Epidermal melanocyte (primary cell): ENCODE data around the gene MRPL53.
"Not testable (repeated sequence)": the region's sequence is repeated elsewhere in the genome, so short reads cannot be mapped to it uniquely, and the experiment has no call there.

Source experiments
- DNase-seq: peaks from one replicate; pipeline ENCODE4 v3.0.0; 2011; ENCODE audit warnings: low spot score; ENCODE audit not compliant: insufficient read length

The MRPL53 gene

DNA sequence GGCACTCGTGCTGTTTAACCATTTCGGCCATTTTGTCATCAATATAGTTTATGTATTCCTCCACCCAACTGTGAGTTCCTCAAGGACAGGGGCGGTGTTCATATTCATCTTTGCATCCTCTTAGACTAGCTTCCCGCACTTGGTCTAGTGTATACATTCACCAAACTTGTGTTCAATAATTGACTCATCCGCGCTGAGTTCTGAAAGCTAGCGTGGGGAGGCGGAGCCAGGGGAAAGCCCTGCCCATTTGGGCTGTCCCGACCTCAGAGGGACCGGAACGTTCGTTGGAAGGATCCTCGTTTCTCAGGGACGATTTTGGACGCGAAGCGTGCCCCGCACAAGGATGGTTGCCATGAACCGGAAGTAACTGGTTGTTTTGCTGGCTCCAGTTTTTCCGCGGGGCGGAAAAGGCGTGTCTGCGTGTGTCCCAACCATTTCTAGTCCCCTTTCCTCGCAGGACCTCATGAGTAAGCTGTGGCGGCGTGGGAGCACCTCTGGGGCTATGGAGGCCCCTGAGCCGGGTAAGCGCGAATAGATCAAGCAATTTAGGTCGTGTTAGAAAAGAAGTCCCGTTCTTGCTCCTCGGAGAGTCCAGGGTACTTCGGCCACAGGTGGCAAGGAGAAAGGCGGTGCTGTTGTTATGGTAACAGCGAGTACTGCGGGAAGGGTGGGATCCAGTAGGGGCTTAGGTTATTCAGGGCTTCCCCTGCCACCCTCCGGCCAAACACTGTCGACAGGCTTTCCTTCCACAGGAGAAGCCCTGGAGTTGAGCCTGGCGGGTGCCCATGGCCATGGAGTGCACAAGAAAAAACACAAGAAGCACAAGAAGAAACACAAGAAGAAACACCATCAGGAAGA is 17.6 kb downstream of the MRPL53 start, which contains the start of gene INO80B:
INO80B (plus strand) TSS at position 434 of the 858 bp plus-strand sequence; CDS start at position 464, 30 bp downstream.
- peak; percentile 92 for DNase-seq

DNA sequence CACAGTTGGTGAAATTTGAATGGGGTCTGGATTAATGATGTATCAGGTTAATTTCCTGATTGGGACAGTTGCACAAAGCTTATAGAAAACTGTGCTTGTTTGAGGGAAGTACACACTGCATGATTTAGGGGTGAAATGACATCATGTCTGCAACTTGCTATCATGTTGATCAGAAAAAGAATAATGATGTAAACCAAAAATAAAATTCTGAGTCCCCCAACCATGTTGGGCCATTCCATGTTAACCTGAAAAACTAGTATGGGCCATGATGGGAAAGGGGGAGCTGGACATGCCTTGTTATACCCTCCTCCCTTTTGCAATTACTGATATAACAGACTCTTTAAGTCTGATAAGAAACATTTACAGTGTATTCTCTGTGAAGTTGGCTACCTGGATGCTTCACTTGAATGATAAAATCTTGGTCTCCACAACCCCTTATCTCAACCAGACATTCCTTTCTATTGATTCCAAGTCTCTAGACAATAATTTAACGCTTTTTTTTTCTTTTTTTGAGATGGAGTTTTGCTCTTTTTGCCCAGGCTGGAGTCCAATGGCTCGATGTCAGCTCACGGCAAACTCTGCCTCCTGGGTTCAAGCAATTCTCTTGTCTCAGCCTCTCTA is 21.8 kb downstream of the MRPL53 start:
- no peak for DNase-seq

DNA sequence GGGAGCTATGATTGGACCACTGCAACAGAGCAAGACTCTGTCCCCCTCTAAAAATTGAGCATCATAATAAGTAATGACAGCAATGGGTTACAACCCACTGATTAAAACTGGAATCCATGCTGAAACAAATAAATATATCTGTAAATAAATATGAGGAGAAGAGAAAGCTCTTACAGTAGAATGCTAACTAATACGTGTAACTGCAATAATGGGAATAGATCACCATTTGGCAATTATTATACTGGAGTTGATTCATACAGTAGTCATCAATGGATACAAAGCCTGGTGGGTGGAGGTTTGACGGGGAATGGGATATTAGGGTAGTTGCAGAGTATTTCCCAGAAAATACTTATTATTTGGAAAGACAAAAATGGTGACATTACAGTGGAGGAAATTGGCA is 23.7 kb downstream of the MRPL53 start:
- no peak for DNase-seq

DNA sequence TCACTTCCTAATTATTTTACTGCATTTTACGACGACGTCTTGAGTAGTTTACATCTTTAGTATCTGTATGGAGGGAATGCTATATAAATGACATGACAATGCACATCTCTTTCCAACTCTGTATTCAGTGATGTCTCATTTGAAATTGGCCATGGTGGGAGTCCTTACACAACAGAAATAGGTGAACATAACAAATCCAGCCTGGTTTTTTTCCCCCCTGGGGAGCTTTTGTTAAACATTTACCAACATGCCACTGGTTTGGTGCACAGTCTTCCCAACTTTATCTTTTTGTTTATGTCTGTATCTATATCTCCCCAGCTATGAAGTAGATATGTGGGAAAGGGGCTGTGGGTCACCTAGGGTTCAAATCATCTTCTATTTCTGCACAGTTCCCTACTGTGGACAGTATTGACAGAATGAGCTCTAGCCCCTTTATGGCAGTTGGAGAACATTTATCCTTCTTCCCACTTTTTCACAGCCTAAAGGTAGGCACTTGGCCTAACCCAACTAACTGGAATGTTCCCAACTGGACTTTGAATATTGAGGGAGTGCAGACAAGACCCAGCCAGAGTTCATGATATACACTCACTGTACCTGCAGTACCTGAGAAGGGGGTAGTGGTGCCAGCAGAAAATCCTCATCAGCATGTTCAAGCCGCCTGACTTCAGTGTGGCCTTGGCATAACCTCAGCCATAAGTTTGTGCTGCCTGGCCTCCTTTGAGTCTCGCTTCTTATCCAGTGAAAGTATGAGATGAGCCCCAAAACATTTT is 25.1 kb downstream of the MRPL53 start:
- DNase-seq: no peak

DNA sequence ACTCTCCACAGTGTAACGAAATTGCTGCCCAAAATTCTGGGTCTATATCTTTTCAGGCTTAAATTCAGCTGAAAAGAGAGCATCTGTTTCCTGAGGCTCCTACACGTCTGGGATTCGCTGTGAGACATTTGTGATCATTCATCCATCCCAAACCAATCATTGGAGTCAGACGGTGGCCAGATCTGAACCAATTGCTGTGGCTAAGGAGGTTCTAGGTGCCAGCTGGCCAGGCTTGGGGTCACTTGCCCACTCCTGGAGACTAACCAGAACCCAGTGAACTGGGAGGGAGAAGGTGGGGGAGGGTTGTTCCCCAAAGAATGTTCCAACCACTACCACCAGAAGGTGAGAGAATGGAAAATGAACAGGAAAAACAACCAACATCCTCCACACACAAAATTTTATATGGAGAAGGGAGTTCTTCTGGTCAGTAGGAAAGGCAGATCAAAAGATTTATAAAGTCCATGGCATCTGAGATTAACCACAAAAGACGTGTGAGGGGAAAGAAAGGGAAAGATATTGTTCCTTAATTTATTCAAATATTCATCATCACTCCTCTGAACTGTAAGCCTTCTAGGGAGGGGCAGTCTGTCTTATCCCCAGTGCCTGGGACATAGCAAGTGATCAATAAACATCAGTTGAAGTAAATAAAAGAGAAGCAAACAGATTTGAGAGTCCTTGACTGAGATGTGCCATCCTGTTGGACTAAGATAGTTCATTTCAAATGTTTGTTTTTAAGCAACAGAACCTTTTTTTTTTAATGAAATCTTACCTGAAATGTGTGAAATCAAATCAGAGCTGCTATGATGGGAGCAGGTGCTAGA is 27.8 kb downstream of the MRPL53 start:
- no peak for DNase-seq

DNA sequence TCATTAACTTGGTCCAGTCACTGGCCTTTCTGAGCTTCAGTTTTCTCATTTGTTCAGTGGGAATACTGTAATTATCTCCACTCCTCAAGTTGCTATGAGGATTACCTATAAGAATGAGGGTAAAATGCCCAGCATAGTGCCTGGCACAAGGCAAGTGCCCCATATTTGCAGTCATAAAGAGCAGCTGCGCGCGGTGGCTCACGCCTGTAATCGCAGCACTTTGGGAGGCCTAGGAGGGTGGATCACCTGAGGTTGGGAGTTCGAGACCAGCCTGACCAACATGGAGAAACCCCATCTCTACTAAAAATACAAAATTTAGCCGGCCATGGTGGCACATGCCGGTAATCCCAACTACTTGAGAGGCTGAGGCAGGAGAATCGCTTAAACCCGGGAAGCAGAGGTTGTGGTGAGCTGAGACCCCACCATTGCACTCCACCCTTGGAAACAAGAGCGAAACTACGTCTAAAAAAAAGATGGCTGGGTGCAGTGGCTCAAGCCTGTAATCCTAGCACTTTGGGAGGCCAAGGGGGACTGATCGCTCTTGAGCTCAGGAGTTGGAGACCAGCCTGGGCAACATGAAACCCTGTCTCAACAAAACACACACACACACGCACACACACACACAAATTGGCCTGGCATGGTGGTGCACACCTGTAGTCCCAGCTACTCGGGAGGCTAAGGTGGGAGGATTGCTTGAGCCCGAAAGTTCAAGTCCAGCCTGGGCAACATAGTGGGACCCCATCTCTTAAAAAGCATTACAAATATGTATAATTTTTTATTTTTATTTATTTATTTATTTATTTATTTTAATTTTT is 29.8 kb downstream of the MRPL53 start:
- not testable (repeated sequence) for DNase-seq

DNA sequence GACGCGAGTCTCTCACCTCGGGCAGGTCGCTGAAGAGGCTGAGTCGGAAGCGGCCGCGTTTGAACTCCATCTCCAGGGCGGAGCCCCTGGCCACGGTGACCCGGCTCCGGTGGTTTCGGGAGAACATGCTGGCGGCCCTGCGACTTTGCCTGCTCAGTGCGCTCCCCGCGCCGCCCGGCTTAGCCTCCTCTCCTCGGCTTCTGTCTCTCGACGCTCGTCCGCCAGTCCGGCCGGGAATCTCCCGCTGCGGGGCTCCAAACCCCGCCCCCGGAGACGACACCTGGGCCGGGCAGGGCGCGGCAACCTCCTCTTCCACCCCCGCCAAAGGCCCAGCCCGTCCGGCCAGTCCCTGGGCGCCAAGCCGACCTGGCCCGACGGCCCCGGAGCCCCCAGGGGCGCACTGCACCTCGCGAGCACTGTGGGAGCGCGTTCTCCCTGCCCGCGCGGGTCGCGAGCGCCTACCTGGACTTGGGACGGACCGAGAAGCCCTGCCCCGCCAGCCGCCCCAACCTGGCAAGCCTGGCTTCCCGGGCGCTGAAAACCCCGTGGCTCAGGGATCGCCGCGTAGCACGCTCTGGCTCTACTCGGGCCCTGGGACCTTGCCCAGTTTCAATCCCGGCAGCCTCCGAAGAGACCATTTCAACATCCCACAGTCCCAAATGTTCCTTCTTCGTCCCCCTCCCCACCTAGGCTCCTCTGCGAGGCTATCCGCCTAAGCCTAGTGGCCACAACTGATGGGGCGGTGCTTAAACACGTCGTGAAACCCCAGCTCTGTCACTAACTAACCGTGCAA is 30.6 kb downstream of the MRPL53 start, which contains the start of gene RTKN:
RTKN (minus strand) TSS at position 248 of the 793 bp plus-strand sequence; CDS start at position 127, 121 bp downstream.
- no peak for DNase-seq

DNA sequence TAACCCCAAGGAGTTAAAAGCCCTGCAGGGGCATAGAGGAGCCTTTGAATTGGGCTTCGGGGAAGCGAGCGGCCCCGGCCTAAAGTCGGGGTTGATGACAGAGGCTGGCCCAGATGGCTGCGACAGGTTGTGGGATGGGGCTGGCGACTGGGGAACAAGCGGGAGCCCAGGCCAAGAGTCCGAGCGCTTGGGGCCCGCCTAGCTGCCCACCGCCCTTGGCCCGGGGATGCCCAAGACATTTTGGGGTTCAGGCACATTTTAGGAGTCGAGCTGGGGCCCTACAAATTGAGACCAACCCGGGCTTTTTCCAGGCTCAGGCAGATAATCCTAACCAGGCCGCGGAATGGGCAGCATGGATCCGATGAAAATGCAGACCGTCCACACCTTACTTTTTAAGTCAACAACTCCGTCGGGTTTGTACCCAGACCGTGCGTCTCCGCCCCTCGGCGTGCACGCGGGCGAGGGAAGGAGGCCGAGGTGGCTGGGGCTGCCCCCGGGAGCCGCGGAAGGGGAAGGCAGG is 31.2 kb downstream of the MRPL53 start:
- no peak for DNase-seq

DNA sequence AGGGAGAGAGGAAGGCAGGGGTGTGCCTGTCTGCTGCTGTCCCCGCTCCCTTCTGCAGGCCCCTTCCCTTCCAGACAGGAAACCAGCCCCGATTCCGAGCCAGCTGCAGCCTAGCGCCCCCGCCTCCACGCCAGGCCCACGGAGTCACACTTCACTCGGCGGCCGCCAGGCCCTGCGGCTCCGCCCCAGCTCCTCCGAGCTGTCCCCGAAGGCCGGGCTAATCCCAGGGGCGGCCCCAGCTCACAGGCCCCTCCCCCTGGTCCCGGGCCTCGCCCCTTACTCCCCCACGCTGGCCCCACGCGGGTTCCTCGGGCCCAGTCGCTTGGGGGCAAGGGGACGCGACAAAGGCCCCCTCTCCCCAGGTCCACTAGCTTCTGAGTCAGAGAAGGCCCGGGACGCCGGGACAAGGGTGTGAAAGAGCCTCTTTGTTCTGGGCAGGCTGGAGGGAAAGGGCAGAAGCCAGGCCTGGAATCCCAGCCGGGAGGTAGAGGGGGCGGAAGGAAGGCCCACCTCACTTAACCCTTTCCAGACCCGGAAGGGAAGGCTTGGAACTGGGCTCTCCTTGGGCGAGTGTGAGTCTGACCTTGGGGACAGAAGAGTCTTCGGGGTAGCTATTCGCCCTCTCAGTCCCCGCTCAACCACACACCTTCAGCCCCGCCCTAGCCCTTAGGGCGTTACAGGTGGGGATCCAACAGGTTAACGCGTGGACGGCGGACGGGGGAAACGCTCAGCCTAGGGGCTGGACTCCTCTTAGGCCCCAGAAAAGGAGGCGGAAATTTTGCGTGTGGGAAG is 31.9 kb downstream of the MRPL53 start:
- DNase-seq: peak; percentile 99

DNA sequence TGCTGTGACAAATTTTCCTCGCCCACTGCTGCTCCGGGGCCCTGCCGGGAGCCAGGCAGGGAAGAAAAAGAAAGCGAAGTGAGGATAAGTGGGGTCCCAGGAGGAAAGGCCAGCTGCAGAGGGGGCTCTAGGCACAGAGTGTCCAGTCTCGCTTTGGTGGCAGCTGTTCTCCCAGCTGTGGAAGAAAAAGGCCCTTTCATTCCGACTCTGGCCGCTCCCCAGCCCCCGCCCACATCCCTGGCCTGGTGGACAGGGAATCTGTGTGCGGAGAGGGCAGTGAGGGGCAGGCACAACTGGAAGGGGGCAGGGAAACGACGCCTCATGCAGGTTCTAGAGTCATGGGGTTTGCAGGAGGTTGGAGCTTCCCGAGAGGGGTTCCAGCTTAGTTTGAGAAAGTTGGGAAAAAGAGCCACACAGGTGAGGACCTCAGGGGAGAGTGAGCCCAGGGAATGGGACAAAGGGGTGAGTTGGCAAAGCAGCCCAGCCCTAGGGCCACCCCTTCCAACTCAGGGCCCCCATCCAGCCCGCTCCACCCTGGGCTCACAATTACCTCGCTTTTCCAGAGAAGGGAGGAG is 32.6 kb downstream of the MRPL53 start:
- peak; percentile 90 for DNase-seq

DNA sequence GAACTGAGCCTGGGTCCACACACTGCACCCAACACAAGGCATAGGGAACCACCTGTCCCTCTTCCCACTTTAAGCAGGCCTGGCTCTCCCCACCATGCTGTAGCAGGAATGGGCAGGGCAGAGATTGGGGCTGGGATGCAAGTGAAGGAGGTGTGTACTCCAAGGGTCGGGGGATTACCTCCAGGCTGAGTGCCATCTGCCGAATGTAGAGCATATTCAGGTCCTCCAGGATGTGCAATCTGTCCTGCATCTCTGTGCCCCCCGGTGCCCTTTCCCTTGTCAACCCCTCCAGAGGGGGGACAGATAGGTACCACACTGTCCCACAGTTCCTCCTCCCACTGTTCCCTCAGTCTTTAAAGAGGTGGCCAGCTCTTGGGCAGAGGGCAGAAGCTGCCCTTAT is 33.1 kb downstream of the MRPL53 start:
- DNase-seq: no peak

DNA sequence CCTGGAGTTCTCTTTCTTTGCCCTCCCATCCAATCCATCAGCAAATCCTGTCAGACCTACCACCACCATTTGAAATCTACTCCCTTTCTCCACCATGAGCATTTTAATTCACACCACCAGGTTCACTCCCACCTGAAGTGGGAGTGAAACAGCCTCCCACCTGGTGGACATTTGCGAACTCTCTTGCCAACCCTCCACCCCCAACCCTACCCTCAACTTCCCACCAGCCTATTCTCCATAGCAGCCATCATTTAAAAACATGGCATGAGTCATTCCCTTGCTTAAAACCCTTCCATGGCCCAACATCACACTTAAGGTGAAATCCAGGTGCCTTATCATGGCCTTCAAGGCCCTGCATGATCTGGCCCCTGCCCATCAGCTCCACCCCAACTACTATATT is 34.2 kb downstream of the MRPL53 start:
- DNase-seq: no peak

DNA sequence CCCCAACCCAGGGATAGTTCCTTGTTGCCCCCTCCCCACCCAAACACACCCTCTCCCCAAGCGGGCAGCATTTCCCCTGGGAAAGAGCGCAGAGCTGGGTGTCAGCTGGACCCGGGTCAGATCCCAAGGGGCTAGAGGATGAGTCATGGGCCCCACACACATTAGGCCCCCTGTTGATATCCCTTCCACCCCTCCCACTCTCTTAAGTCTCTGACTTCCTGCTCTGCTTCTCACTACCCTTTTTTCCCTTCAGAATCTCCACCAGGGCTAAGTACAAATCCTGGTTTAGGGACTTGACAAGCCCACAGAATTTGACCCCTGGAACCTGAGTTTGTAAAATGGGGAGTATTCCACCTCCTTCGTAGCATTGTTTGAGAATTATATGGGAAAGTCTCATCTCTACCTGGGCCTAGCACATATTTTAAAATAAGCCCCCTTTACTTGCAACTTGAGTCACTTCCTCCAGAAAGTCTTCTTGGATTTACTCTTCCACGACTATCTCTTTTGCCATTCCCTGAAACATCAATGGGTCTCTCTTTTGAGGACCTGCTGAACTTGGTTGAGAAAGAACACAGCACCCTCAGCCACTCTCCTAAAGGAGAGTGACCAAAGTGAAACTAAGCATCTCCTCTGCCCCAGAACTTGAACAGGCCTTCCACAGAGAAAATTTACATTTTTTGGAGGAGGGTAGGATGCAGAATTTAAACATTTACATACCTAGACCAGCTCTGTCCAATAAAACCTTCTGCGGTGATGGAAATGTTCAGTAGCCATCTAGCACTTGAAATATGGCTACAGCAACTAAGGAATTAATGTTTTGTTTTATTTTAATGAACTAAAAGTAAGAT is 35.4 kb downstream of the MRPL53 start:
- DNase-seq: peak; percentile 16

DNA sequence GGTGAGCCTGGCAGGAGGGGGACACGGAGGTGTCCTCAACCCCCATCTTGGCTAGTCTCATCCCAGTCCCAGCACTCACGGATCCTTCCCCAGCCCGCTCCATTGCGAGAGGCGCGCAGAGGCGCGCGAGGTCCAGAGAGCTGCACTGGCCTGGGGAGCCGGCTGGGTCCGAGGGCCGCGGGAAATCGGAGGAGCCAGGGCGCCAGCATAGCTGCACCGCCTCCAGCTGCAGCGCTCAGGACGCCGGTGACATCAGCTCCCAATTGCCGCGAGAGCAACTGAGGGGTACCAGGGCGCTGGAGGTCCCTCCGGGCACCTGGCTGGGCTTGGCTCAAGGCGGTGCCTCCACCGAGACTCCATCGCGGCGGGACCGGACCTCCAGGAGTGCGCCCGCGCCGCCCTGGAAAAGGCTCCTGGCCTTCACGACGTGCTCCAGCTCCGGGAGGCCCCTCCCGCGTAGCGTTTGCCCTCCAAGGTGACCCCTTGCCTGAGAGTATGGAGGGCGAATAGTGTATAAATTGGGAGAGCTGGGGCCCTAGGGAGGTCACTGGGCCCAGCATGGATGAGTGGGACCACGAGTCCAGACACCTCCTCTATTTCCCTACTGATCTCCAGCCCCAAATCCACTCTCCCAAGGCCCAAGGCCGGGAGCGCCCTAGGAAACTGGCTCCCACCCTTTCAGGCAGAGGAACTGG is 36.2 kb downstream of the MRPL53 start:
- no peak for DNase-seq

DNA sequence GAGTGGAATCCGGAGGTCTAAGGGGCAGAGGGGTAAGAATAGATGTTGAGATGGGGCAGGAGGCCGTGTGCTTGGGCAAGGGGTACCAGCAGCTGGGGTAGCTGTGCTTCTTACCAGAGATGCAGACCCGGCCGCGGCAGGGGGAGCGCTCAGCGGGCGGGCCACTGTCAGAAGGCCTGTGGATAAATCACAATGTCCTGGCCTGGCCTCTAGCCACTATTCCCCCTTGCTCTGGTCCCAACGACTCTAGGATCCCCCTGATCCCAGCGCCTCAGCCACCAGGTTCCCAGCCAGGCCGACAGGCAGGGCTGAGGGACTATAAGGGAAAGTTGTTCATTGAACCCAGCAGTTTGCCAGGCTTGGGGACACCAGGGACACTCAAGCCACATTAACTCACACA is 42.0 kb downstream of the MRPL53 start:
- no peak for DNase-seq
